ENCODE results near the gene AEBP2.

Gene AEBP2

GRCh38 chr12:19510461-19510860 is 71.2 kb downstream of the AEBP2 start:
- H3K27ac ChIP-seq, result no peak overlapping the region
- no peak for TF ChIP-seq ZFX (IDR thresholded peaks at IDR 0.05)
- TF ChIP-seq, protein P1, sequence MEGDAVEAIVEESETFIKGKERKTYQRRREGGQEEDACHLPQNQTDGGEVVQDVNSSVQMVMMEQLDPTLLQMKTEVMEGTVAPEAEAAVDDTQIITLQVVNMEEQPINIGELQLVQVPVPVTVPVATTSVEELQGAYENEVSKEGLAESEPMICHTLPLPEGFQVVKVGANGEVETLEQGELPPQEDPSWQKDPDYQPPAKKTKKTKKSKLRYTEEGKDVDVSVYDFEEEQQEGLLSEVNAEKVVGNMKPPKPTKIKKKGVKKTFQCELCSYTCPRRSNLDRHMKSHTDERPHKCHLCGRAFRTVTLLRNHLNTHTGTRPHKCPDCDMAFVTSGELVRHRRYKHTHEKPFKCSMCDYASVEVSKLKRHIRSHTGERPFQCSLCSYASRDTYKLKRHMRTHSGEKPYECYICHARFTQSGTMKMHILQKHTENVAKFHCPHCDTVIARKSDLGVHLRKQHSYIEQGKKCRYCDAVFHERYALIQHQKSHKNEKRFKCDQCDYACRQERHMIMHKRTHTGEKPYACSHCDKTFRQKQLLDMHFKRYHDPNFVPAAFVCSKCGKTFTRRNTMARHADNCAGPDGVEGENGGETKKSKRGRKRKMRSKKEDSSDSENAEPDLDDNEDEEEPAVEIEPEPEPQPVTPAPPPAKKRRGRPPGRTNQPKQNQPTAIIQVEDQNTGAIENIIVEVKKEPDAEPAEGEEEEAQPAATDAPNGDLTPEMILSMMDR (conservative IDR thresholded peaks at IDR 0.05), result no peak

DNA sequence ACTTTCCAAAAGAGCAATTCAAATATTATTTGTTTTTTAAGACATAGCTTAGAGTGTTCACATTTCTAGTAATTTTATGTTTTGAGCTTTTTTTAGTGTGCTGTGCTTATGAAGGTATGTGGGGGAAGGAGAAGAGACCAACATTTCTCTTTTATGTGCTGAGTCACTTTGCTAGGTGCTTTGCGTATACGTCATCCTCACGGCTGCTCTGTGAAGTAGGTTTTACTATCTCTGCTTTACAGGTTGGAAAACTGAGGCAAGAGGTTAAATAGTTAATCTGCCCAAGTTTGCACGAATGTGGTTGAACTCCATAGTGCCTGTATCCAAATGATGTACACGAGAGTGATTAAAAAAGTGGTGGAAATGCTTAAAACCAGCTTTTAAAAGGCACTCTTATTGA is 75.9 kb downstream of the AEBP2 start:
- TF ChIP-seq, protein P1 (conservative IDR thresholded peaks at IDR 0.05), result no peak
- no peak for TF ChIP-seq ZFX (IDR thresholded peaks at IDR 0.05)
- H3K27ac ChIP-seq, result no peak overlapping the region

DNA sequence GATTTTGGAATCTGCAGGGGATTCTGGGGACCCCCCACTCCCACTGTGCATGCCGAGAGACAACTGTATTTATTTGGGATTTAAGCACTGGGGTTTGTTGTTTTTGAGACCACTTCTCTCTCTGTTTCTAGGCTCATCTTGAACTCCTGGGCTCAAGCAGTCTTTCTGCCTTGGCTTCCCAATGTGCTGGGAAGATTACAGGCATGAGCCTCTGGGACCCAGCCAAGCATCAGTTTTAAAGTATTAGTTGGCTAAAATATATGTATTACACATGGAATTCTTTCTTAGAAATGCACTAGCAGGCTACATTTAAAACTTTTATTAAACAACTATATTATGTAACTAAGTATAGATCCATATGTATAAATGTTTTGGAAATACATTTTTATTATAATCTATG is 78.3 kb downstream of the AEBP2 start:
- TF ChIP-seq, protein P1 (conservative IDR thresholded peaks at IDR 0.05), result no peak
- TF ChIP-seq ZFX (IDR thresholded peaks at IDR 0.05), result no peak
- no peak overlapping the region for H3K27ac ChIP-seq

- TF ChIP-seq, protein P1 (conservative IDR thresholded peaks at IDR 0.05), result no peak
- TF ChIP-seq ZFX (IDR thresholded peaks at IDR 0.05), result no peak
These were observed 78.9 kb downstream of the AEBP2 start for GRCh38 chr12:19518209-19518608.

GRCh38 chr12:19520646-19521415 is 81.5 kb downstream of the AEBP2 start:
- TF ChIP-seq ZFX (IDR thresholded peaks at IDR 0.05), result no peak
- TF ChIP-seq, protein P1 (conservative IDR thresholded peaks at IDR 0.05), result no peak
- H3K27ac ChIP-seq, result no peak overlapping the region

More at GRCh38 chr12:19518209-19518608, 78.9 kb downstream of the AEBP2 start:
- no peak overlapping the region for H3K27ac ChIP-seq

- no peak for TF ChIP-seq ZFX (IDR thresholded peaks at IDR 0.05)
- TF ChIP-seq, protein P1 (conservative IDR thresholded peaks at IDR 0.05), result no peak
- no peak overlapping the region for H3K27ac ChIP-seq
These were observed 86.0 kb downstream of the AEBP2 start for GRCh38 chr12:19525274-19525673.

GRCh38 chr12:19527866-19528265 is 88.6 kb downstream of the AEBP2 start:
- no peak overlapping the region for H3K27ac ChIP-seq

More at GRCh38 chr12:19527866-19528265, 88.6 kb downstream of the AEBP2 start:
- TF ChIP-seq, protein P1 (conservative IDR thresholded peaks at IDR 0.05), result no peak
- TF ChIP-seq ZFX (IDR thresholded peaks at IDR 0.05), result no peak
